HCT116 (cell line): Measurements from ENCODE around the gene C10orf143.

Source experiments
- CEBPB ChIP-seq: IDR thresholded peaks from 2 replicates; pipeline ENCODE4 v1.6.1; 2012; ENCODE audit warnings: low read depth
- CTCF ChIP-seq, 3 experiments: fragments of 200-600 bp in 1 of 3; sonication (generic) in 1 of 3; IDR thresholded peaks in 2 of 3; conservative IDR thresholded peaks in 1 of 3; 2 replicates each; pipeline ENCODE4 v1.5.1; 2012 to 2017; ENCODE audit warnings: low read depth in 2 of 3, low read length in 2 of 3, antibody characterized with exemption in 1 of 3, borderline replicate concordance in 1 of 3, control low read depth in 1 of 3, mild to moderate bottlenecking in 1 of 3, mixed read lengths in 1 of 3, mixed run types in 1 of 3, moderate library complexity in 1 of 3; ENCODE audit not compliant: insufficient read depth in 1 of 3
- EZH2 ChIP-seq: fragments of 200-600 bp; sonication (generic); IDR thresholded peaks from 2 replicates; pipeline ENCODE4 v1.6.1; 2017; ENCODE audit warnings: antibody characterized with exemption, mixed run types
- JUND ChIP-seq: IDR thresholded peaks from 2 replicates; pipeline ENCODE4 v1.6.1; 2012
- MAX ChIP-seq: IDR thresholded peaks from 2 replicates; pipeline ENCODE4 v1.6.1; 2012
- POLR2A ChIP-seq: IDR thresholded peaks from 2 replicates; pipeline ENCODE4 v1.7.0; 2011; ENCODE audit warnings: borderline replicate concordance; ENCODE audit not compliant: insufficient read depth, insufficient read length; ENCODE audit errors: extremely low read depth
- POLR2AphosphoS5 ChIP-seq: IDR thresholded peaks from 2 replicates; pipeline ENCODE4 v1.6.1; 2011; ENCODE audit warnings: mild to moderate bottlenecking, low read depth, low read length, moderate library complexity
- RAD21 ChIP-seq: IDR thresholded peaks from 2 replicates; pipeline ENCODE4 v1.6.1; 2012; ENCODE audit warnings: low read depth, mild to moderate bottlenecking
- REST ChIP-seq: IDR thresholded peaks from 2 replicates; pipeline ENCODE4 v1.6.1; 2012; ENCODE audit warnings: low read depth
- SP1 ChIP-seq: IDR thresholded peaks from 2 replicates; pipeline ENCODE4 v1.6.1; 2012; ENCODE audit warnings: low read depth
- TCF7L2 ChIP-seq: IDR thresholded peaks from 2 replicates; pipeline ENCODE4 v1.7.0; 2011; ENCODE audit warnings: borderline replicate concordance, inconsistent platforms; ENCODE audit not compliant: insufficient read depth, insufficient read length; ENCODE audit errors: extremely low read depth
- YY1 ChIP-seq: IDR thresholded peaks from 2 replicates; pipeline ENCODE4 v1.6.1; 2011; ENCODE audit warnings: low read length, low read depth, moderate library complexity, mild to moderate bottlenecking; ENCODE audit not compliant: insufficient replicate concordance; ENCODE audit errors: extremely low read depth
- TF ChIP-seq, protein P1 (sequence below): IDR thresholded peaks from 2 replicates; pipeline ENCODE4 v1.6.1; 2012

GRCh38 chr10:130064783-130065182 is 45.8 kb downstream of the C10orf143 start:
- no peak for TF ChIP-seq REST
- no peak for TF ChIP-seq CTCF (IDR thresholded peaks at IDR 0.05 in 2 of 3, conservative IDR thresholded peaks at IDR 0.05 in 1 of 3; ENCODE audit: borderline replicate concordance in 1 of 3, insufficient read depth in 1 of 3, low read depth in 2 of 3, low read length in 2 of 3)
- no peak for TF ChIP-seq JUND
- no peak for TF ChIP-seq POLR2A
- no peak for TF ChIP-seq TCF7L2
- no peak for TF ChIP-seq POLR2AphosphoS5
- TF ChIP-seq, protein P1, sequence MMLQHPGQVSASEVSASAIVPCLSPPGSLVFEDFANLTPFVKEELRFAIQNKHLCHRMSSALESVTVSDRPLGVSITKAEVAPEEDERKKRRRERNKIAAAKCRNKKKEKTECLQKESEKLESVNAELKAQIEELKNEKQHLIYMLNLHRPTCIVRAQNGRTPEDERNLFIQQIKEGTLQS, result no peak
- no peak for TF ChIP-seq EZH2
- no peak for TF ChIP-seq YY1
- no peak for TF ChIP-seq RAD21
- TF ChIP-seq SP1, result no peak
- no peak for TF ChIP-seq MAX
- no peak for TF ChIP-seq CEBPB
